Upper lobe of right lung (tissue), 1 donor: Measurements from ENCODE around the gene COL18A1. TPM values are rescaled to one million over a fixed set of nuclear protein-coding genes. Genes with fewer than 3 reads are reported as not detected.

ENCODE experiments used
- ATAC-seq: fragments of 200-7000 bp; cut with Tn5 transposase; one replicate; pipeline ENCODE4 v1.9.1; 2020; ENCODE audit warnings: mild to moderate bottlenecking, moderate library complexity
- DNase-seq: peaks from one replicate; pipeline ENCODE4 v3.0.0-alpha.2; 2020
- H3K27ac ChIP-seq: fragments of 200-600 bp; one replicate; pipeline ENCODE4 v1.8.0; 2022
- H3K27me3 ChIP-seq: fragments of 200-600 bp; one replicate; pipeline ENCODE4 v1.8.0; 2022; ENCODE audit warnings: mild to moderate bottlenecking
- H3K36me3 ChIP-seq: fragments of 200-600 bp; one replicate; pipeline ENCODE4 v1.8.0; 2022
- H3K4me1 ChIP-seq: fragments of 200-600 bp; one replicate; pipeline ENCODE4 v1.8.0; 2022
- H3K4me3 ChIP-seq: fragments of 200-600 bp; one replicate; pipeline ENCODE4 v1.8.0; 2022; ENCODE audit warnings: mild to moderate bottlenecking
- H3K9me3 ChIP-seq: fragments of 200-600 bp; one replicate; pipeline ENCODE4 v1.8.0; 2022
- CTCF ChIP-seq: fragments of 200-600 bp; IDR thresholded peaks from one replicate; pipeline ENCODE4 v1.8.0; 2022; ENCODE audit warnings: antibody characterized with exemption
- intact Hi-C: fragments of 100-400 bp; cut with DNase I; formaldehyde crosslinking; loops from one replicate; pipeline ENCODE4 v1.11.0; 2022
- total RNA-seq: library from RNA; stranded (reverse); fragmentation: NEBNext Ultra II Directional; extraction: Animal tissue kit (Norgen Biotek cat#: 25700); gene quantifications from one replicate; pipeline ENCODE4 v1.2.1, GENCODE V29; 2021
- donor health status: DM: no; HTN: yes; CAD: no; lungs with severe emphysema.

The COL18A1 gene
- total RNA-seq, 1 donor from 2014 or later, result 60.4 TPM

GRCh38 chr21:45490049-45490731 lies 85.2 kb downstream of the COL18A1 start:
- H3K27me3 ChIP-seq, result no peaks in the 10 kb centered on the region
- TF ChIP-seq CTCF, result no peak
- no peak overlapping the region for H3K27ac ChIP-seq
- H3K4me1 ChIP-seq, result no peaks in the 10 kb centered on the region
- intact Hi-C loops, result no loop called here
- ATAC-seq, result no peak
- H3K9me3 ChIP-seq, result no peaks in the 10 kb centered on the region
- H3K36me3 ChIP-seq, result peaks cover under 1% of the 10 kb centered on the region
- no peak overlapping the region for H3K4me3 ChIP-seq
- DNase-seq, result no peak

- H3K27ac ChIP-seq, result no peak overlapping the region
- no peaks in the 10 kb centered on the region for H3K4me1 ChIP-seq
- peaks cover 9% of the 10 kb centered on the region for H3K36me3 ChIP-seq
- H3K9me3 ChIP-seq, result no peaks in the 10 kb centered on the region
- no peak for ATAC-seq
- TF ChIP-seq CTCF, result no peak
- H3K4me3 ChIP-seq, result no peak overlapping the region
- no peak for DNase-seq
- H3K27me3 ChIP-seq, result no peaks in the 10 kb centered on the region
- intact Hi-C loops, result no loop called here
Observed at GRCh38 chr21:45491056-45491455, 86.1 kb downstream of the COL18A1 start.

GRCh38 chr21:45491623-45492022 lies 86.7 kb downstream of the COL18A1 start:
- Histone ChIP-seq H3K36me3 (peaks cover 11% of the 10 kb centered on the region), H3K4me1 (no peaks in the 10 kb centered on the region), H3K27ac (no peak overlapping the region), H3K9me3 (no peaks in the 10 kb centered on the region), H3K27me3 (no peaks in the 10 kb centered on the region), H3K4me3 (no peak overlapping the region)
- intact Hi-C loops, result no loop called here
- TF ChIP-seq CTCF, result no peak
- ATAC-seq, result no peak
- no peak for DNase-seq

- TF ChIP-seq CTCF, result no peak
- H3K27ac ChIP-seq, result no peak overlapping the region
- ATAC-seq (no peak), DNase-seq (no peak)
- no peaks in the 10 kb centered on the region for H3K9me3 ChIP-seq
- intact Hi-C loops, result no loop called here
- H3K4me1 ChIP-seq, result no peaks in the 10 kb centered on the region
- H3K36me3 ChIP-seq, result peaks cover 11% of the 10 kb centered on the region
- H3K27me3 ChIP-seq, result no peaks in the 10 kb centered on the region
- H3K4me3 ChIP-seq, result no peak overlapping the region
Observed at GRCh38 chr21:45492765-45493164, 87.8 kb downstream of the COL18A1 start.

- Histone ChIP-seq H3K4me1 (no peaks in the 10 kb centered on the region), H3K9me3 (no peaks in the 10 kb centered on the region), H3K27me3 (no peaks in the 10 kb centered on the region), H3K4me3 (no peak overlapping the region), H3K36me3 (peaks cover 12% of the 10 kb centered on the region), H3K27ac (no peak overlapping the region)
- no peak for DNase-seq
- intact Hi-C loops, result no loop called here
- no peak for TF ChIP-seq CTCF
- ATAC-seq, result no peak
Observed at GRCh38 chr21:45493401-45494001, 88.5 kb downstream of the COL18A1 start.
